Immature natural killer cell (primary cell): ENCODE data around the gene OBSCN. TPM values are rescaled to one million over a fixed set of nuclear protein-coding genes. Genes with fewer than 3 reads are reported as not detected.
"Not testable (repeated sequence)": the region's sequence is repeated elsewhere in the genome, so short reads cannot be mapped to it uniquely, and the experiment has no call there.

Source experiments
- DNase-seq, 3 donors: peaks; one replicate each; pipeline ENCODE4 v3.0.0; 2022; ENCODE audit warnings: mixed read lengths in 1 of 3
- H3K27ac Mint-ChIP-seq, 6 donors: one replicate each; pipeline ENCODE4 v1.8.0; 2020; ENCODE audit warnings: mixed read lengths in 6 of 6, mild to moderate bottlenecking in 5 of 6, inconsistent platforms in 4 of 6, moderate library complexity in 3 of 6
- H3K27me3 Mint-ChIP-seq, 3 donors: one replicate each; pipeline ENCODE4 v1.8.0; 2020 to 2021; ENCODE audit warnings: low read depth in 3 of 3, mild to moderate bottlenecking in 3 of 3, mixed read lengths in 3 of 3, moderate library complexity in 3 of 3, inconsistent platforms in 1 of 3
- H3K36me3 Mint-ChIP-seq, 3 donors: one replicate each; pipeline ENCODE4 v1.8.0; 2020; ENCODE audit warnings: mixed read lengths in 3 of 3, inconsistent platforms in 2 of 3, mild to moderate bottlenecking in 2 of 3
- H3K4me1 Mint-ChIP-seq, 2 donors: one replicate each; pipeline ENCODE4 v1.8.0; 2020; ENCODE audit warnings: inconsistent platforms in 2 of 2, mild to moderate bottlenecking in 2 of 2, mixed read lengths in 2 of 2, moderate library complexity in 1 of 2
- H3K4me3 Mint-ChIP-seq, 5 donors: one replicate each; pipeline ENCODE4 v1.8.0; 2020; ENCODE audit warnings: mild to moderate bottlenecking in 5 of 5, mixed read lengths in 5 of 5, inconsistent platforms in 3 of 5, moderate library complexity in 3 of 5
- H3K9me3 Mint-ChIP-seq, 6 donors: one replicate each; pipeline ENCODE4 v1.8.0; 2020; ENCODE audit warnings: mild to moderate bottlenecking in 6 of 6, mixed read lengths in 6 of 6, inconsistent platforms in 4 of 6, moderate library complexity in 3 of 6
- polyA plus RNA-seq, 3 donors: library from polyadenylated mRNA; unstranded; fragments of 300-500 nt; fragmentation: Illumina TruSeq; gene quantifications; one replicate each; pipeline ENCODE4 v1.2.3, GENCODE V29; 2021

Gene OBSCN
- polyA plus RNA-seq, 3 donors from 2014 or later = 0.19 to 1.9 TPM; not detected in 1

DNA sequence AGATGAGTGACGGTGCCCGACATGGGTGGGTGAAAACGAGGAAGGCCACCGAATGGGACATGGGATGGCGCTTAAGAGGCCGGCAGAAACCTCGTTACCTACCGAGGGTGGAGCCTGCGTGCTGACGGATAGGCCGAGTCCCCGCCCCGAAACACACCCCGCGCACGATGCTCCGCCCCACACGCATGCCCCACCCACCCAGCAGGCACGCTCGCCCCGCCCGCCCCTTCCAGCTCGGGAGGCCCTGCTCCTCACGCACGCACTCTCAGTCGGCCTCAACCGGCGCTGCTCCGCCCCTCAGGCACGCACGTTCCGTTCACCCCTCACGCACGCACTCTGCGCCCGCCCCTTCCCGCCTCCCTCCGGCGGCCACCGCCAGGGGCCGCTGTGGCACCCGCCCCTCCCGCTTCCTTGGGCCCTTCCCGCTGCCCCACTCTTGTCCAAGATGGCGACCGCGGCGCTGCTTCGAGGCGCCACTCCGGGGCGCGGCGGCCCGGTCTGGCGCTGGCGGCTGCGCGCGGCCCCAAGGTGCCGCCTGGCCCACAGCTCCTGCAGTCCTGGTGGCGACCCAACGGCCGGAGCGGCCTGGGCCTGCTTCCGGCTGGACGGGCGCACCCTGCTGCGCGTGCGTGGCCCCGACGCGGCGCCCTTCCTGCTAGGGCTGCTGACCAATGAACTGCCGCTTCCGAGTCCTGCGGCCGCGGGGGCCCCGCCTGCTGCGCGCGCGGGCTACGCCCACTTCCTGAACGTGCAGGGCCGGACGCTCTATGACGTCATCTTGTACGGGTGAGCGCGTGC, 42.3 kb upstream of the OBSCN start, which contains the start of gene IBA57:
Gene IBA57, plus strand, starts transcription at position 433 of the 798 bp plus-strand sequence. Its CDS starts 13 bp downstream, at position 446.
- peaks cover 20 to 29% of the 10 kb centered on the region in 2 donors for H3K4me1 Mint-ChIP-seq
- H3K27ac Mint-ChIP-seq = peak within 1 kb of the TSS; percentile 88 to 99 (median 96)
- DNase-seq = peak; percentile 100
- H3K4me3 Mint-ChIP-seq = peak within 1 kb of the TSS; percentile 89 to 96 (median 91)
- no peaks in the 10 kb centered on the region for H3K36me3 Mint-ChIP-seq
- H3K9me3 Mint-ChIP-seq = no peaks in the 10 kb centered on the region
- peaks cover 4 to 13% (median 10%) of the 10 kb centered on the region in 3 donors for H3K27me3 Mint-ChIP-seq

DNA sequence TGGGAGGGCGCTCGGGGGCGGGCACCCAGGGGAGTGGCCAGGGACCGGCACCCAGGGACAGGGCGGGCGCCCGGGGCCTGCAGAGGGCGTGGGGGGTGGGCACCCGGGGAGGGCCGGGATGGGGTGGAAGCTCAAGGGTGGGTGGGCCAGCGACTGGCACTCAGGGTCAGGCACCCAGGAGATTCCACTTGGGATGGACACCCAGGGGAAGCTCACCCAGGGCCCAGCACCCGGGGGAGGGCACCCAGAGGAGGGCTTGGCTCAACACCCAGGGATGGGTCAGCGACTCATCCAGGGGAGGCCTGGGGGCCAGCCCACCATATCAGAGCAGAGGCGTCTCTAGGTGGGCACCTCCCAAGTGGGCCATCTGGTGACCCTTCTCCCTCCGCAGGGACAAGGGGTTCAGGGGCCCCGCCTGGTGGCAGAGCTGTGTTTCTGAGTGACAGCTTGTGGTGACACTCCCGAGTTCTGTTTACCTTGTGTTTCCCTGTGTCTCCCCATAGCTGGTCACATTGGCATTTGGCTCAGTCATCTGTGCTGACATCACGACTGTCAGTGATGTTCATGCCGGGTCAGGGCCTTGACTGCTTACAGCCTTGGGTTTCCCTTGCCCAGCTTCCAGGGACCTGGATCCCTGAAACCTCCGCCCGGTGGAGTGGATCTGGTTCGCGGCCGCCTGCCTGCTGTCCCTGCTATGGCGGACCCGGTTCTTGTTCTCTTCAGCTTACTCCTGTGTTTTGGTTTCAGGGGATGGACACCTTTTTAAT, 41.5 kb upstream of the OBSCN start:
- Mint-ChIP-seq H3K27me3 (peaks cover 4 to 13% (median 9%) of the 10 kb centered on the region in 3 donors), H3K36me3 (no peaks in the 10 kb centered on the region), H3K9me3 (no peaks in the 10 kb centered on the region), H3K4me3 (peak overlapping the region; percentile 76 to 91 (median 89)), H3K27ac (peak overlapping the region; percentile 83 to 95 (median 94)), H3K4me1 (peaks cover 20 to 29% of the 10 kb centered on the region in 2 donors)
- no peak for DNase-seq

DNA sequence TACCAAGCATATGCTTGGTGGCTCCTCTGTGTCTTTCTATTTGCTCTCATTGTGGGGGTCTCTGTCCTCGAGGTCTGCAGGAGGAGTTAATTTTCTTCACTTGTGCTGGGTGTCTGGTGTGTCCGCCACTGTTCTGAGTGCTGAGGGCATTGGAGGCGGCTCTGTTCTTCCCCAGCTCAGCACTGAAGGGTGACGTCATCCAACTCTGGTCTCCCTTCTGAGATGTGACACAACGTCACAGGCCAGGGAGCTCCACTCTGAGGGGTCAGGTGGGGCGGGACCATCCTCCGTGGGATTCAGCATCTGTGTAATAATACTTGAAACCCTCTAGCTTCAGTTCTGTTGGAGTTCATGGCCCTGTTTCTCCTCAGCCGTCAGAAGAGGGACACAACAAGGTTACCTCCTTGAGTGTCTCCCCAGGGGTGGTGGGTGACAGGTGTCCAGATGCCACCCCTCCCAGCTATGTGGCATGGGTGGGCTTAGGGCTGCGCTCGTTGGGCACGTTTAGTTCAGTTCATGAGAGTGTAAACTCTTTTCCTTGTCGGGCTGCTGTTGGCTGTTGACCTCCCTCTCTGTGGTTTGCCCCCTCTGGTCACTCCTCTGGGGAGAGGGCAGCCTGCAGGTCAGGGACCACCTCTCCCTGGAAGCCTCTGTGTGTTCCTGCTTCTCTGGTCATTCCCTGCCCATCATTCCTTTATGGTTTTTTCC, 39.1 kb upstream of the OBSCN start:
- Mint-ChIP-seq H3K4me1 (peaks cover 30 to 43% of the 10 kb centered on the region in 2 donors), H3K27ac (peak overlapping the region in 4 of 6 donors; percentile 36 to 88 (median 76)), H3K36me3 (peaks cover 0 to 3% (median 0%) of the 10 kb centered on the region in 3 donors), H3K27me3 (peaks cover 2 to 16% (median 9%) of the 10 kb centered on the region in 3 donors), H3K9me3 (no peaks in the 10 kb centered on the region), H3K4me3 (peak overlapping the region in 1 of 5 donors; percentile 15)
- no peak for DNase-seq

DNA sequence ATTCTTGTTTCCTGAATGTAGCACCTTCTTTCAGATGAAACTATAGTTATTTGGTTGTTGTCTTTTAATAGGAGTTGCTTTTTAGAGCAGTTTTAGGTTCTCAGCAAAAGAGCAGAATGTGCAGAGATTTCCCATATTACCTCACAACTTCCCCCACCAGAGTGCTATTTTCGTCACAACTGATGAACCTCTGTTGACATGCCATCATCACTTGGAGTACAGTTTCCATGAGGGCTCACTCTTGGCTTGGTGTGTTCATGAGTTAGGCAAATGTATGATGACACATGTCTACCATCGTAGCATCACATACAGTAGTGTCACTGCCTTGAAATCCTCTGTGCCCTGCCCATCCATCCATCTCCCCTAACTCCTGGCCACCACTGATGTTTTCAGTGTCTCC, 38.5 kb upstream of the OBSCN start:
- Mint-ChIP-seq H3K27ac (peak overlapping the region in 3 of 6 donors; percentile 14 to 65 (median 26)), H3K36me3 (peaks cover 0 to 3% (median 0%) of the 10 kb centered on the region in 3 donors), H3K27me3 (peaks cover 2 to 14% (median 9%) of the 10 kb centered on the region in 3 donors), H3K9me3 (no peaks in the 10 kb centered on the region), H3K4me1 (peaks cover 28 to 39% of the 10 kb centered on the region in 2 donors), H3K4me3 (peak overlapping the region in 1 of 5 donors; percentile 15)
- DNase-seq = no peak

DNA sequence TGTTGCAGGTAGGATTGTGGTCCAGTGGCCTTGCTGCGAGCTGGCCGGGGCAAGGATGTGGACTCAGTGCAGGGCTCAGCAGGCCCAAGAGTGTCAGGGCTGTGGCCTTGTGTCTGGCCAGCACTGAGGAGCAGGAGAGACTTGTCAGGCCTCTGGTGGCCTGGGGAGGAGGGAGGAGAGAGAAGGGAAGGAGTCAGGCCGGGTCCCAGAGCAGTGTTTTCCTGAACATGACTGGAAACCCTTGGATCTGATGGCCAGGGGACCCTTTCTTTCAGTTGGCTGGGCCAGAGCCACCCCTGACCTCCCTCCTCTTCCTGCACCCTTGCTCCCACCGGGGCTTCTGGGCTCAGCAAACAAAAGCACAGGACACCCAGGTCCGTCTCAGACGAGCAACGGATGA, 37.2 kb upstream of the OBSCN start:
- peaks cover 0 to 3% (median 0%) of the 10 kb centered on the region in 3 donors for H3K36me3 Mint-ChIP-seq
- no peaks in the 10 kb centered on the region for H3K9me3 Mint-ChIP-seq
- peak overlapping the region in 1 of 6 donors; percentile 12 for H3K27ac Mint-ChIP-seq
- H3K4me1 Mint-ChIP-seq = peaks cover 20 to 29% of the 10 kb centered on the region in 2 donors
- H3K27me3 Mint-ChIP-seq = peaks cover 4 to 10% (median 4%) of the 10 kb centered on the region in 3 donors
- H3K4me3 Mint-ChIP-seq = no peak overlapping the region
- no peak for DNase-seq

DNA sequence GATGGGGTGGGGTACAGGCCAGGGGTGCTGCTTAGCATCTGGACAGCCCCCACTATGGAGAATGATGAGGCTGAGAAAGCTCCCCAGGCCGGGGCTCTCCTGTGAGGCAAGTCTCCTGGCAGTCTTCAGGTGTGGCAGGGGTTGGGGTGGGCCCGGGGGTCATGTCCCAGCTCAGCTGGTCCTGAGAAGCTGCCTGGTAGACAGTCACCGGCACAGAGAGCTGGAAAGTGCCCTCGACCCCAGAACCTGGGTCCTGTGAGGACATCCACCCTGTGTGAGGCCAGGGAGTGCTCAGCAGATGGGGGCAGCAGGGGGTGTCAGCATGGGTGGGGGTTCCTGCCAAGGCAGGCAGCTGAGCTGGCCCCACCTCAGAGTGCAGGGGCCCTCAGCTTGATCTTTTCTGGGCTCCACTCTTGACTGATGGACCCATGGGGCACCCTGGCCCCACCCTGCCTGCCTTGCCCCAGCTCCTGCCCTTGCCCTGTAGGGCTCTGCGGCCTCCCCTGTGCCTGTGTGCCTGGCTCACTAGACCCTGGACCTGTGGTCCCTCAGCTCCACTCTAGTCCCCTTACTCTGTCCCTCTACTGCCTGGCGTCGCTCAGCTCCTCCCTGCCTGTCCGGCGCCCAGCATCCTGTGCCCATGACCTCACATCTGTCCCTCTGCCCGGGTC, 36.5 kb upstream of the OBSCN start:
- peaks cover 2 to 7% (median 2%) of the 10 kb centered on the region in 3 donors for H3K27me3 Mint-ChIP-seq
- peaks cover 0 to 3% (median 0%) of the 10 kb centered on the region in 3 donors for H3K36me3 Mint-ChIP-seq
- no peak overlapping the region for H3K4me3 Mint-ChIP-seq
- no peak overlapping the region for H3K27ac Mint-ChIP-seq
- peaks cover 20 to 29% of the 10 kb centered on the region in 2 donors for H3K4me1 Mint-ChIP-seq
- no peaks in the 10 kb centered on the region for H3K9me3 Mint-ChIP-seq
- DNase-seq = no peak

DNA sequence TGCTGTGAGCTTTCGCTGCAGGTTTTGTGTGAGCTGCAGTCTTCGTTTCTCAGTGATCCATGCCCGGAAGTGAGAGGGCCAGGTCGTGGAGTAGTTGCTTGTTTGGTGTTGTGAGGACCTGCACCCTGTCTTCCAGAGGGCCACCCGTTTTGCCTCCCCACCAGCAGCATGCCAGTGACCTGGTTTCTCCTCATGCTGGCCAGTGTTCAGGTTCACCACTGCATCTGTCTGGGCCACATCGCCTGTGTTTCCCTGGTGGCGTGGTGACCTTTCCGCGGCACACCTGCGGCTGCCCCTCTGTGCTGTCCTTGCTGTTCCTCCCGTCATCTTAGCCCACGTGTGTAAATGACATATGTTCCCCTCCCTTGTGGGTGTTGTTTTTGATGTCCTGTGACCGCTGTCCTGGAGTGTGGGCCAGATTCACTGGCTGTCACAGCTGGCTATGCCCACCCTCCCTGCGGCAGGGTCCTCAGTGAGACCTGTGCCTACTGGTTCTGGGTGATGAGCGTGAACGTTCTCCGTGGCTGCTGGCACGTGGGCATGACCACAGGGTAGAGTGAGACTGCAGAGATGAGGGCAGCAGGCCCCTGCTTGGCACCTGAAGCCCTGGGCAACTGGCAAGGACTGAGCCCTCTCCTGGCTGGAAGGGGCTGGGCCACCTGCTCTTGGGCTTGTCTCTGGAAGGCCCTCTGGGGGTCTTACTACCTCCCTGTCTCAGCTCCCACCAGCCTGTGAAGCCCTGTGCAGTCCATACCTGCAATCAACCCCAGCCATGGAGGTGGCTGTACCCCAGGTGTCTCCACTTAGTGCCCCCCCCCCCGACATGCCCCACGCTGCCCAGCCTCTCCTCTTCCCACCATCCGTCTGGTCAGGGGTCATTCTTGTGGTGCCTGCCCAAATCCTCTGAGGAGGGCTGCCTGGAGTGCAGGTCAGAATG, 35.0 kb upstream of the OBSCN start:
- H3K27ac Mint-ChIP-seq = peak overlapping the region in 2 of 6 donors; percentile 5 to 66

DNA sequence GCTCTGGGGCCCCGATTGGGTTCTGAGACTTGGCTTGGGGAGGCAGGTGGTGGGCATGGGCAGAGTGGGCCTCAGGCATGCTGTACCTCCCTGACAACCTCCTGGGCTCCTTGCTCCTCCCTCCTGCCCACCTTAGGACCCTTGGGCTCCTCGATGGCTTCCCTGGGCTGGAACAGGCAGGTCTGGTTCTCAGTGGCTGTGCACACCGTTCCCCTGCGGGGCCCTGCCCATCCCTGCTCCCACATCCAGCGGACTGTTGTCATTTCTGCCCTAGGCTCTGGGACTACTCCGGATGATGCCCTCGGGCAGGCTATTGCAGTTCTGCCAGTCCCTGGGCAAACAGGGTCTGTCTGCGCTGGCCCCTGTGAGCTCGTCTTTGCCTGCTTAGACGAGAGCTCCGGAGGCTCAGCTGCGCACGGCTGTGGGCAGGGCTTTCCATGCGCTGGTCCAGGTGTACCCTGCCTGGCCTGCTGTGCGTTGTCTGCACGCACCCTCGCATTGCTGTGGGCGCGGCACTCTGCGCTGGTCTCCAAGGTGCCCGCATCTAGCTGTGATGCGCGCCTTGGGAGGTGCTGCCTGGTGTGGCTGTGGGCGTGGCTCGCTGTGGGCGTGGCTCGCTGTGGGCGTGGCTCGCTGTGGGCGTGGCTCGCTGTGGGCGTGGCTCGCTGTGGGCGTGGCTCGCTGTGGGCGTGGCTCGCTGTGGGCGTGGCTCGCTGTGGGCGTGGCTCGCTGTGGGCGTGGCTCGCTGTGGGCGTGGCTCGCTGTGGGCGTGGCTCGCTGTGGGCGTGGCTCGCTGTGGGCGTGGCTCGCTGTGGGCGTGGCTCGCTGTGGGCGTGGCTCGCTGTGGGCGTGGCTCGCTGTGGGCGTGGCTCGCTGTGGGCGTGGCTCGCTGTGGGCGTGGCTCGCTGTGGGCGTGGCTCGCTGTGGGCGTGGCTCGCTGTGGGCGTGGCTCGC, 34.0 kb upstream of the OBSCN start:
- not testable (repeated sequence) for H3K27ac Mint-ChIP-seq
- H3K27me3 Mint-ChIP-seq = peaks cover 2 to 12% (median 2%) of the 10 kb centered on the region in 3 donors

More for the DNA sequence above, 35.0 kb upstream of the OBSCN start:
- Mint-ChIP-seq H3K9me3 (no peaks in the 10 kb centered on the region), H3K4me1 (peaks cover 13 to 20% of the 10 kb centered on the region in 2 donors), H3K27me3 (peaks cover 2 to 7% (median 2%) of the 10 kb centered on the region in 3 donors), H3K4me3 (no peak overlapping the region), H3K36me3 (peaks cover 0 to 5% (median 0%) of the 10 kb centered on the region in 3 donors)
- DNase-seq = no peak

DNA sequence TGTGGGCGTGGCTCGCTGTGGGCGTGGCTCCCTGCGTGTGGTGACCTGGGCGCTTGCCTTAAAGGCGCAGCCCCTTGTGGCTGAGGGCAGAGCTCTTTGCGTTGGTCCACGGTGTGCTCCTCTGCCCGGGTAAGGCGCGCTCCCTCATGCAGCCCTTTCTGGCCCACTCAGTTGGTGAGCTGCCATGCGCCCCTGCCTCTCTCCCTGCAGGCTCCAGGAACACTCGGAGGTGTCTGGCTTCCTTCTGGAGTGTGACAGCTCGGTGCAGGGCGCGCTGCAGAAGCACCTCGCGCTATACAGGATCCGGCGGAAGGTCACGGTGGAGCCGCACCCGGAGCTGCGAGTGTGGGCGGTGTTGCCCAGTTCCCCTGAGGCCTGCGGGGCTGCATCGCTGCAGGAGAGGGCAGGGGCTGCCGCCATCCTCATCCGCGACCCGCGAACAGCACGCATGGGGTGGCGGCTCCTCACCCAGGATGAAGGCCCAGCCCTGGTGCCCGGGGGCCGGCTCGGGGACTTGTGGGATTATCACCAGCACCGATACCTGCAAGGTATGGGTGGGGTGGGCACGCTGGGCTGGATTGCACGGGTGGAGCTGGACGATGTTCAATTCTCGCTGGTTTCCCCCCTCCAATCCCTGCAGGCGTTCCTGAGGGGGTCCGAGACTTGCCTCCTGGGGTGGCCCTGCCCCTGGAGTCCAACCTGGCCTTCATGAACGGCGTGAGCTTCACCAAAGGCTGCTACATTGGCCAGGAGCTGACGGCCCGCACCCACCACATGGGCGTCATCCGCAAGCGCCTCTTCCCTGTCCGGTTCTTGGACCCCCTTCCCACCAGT, 33.1 kb upstream of the OBSCN start:
- peaks cover 2 to 16% (median 4%) of the 10 kb centered on the region in 3 donors for H3K27me3 Mint-ChIP-seq
- H3K36me3 Mint-ChIP-seq = peaks cover 0 to 8% (median 3%) of the 10 kb centered on the region in 3 donors
- no peak overlapping the region for H3K4me3 Mint-ChIP-seq
- H3K27ac Mint-ChIP-seq = peak overlapping the region in 2 of 6 donors; percentile 39 to 74
- peak; percentile 28 to 65 (median 41) for DNase-seq
- H3K9me3 Mint-ChIP-seq = no peaks in the 10 kb centered on the region
- peaks cover 22 to 35% of the 10 kb centered on the region in 2 donors for H3K4me1 Mint-ChIP-seq

More for the DNA sequence above, 34.0 kb upstream of the OBSCN start:
- H3K9me3 Mint-ChIP-seq, H3K4me3 Mint-ChIP-seq, H3K36me3 Mint-ChIP-seq: not testable (repeated sequence)
- peak in 2 of 3 donors; percentile 29 to 52 for DNase-seq
- peaks cover 22 to 27% of the 10 kb centered on the region in 2 donors for H3K4me1 Mint-ChIP-seq

DNA sequence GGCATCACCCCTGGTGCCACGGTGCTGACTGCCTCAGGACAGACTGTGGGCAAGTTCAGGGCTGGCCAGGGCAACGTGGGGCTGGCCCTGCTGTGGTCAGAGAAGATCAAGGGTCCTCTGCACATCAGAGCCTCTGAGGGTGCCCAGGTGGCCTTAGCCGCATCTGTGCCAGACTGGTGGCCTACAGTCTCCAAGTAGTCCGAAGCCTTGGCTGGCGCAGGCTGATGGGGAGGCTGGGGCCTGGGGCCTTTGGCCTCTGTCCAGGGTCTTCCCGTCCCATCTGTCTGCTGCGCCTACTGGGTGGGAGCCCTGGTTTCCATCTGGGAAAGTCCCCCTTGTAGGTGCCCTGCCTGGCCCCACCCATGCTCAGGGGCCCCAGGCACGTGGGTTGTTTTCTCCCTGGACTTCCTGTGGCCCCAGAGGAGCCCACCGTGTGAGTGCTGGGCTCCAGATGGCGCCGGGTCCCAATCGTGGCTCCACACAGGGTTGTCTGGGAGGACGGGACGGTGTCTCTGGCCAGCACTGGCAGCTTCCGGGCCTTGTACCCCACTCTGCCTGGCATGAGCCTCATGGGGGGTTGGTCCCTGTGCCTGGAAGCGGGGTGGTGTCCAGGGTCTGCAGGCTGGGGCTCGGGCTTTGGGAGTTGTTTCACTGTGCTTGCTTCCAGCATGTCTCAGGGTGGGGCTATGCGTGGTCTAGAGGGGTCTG, 32.4 kb upstream of the OBSCN start:
- DNase-seq = no peak
- Mint-ChIP-seq H3K9me3 (no peaks in the 10 kb centered on the region), H3K4me3 (no peak overlapping the region), H3K27ac (peak overlapping the region in 2 of 6 donors; percentile 39 to 75), H3K4me1 (peaks cover 22 to 35% of the 10 kb centered on the region in 2 donors), H3K36me3 (peaks cover 0 to 8% (median 3%) of the 10 kb centered on the region in 3 donors), H3K27me3 (peaks cover 2 to 20% (median 4%) of the 10 kb centered on the region in 3 donors)
